Mononuclear cell (primary cell): ENCODE results near the gene ASB8. TPM values are rescaled to one million over a fixed set of nuclear protein-coding genes. Genes with fewer than 3 reads are reported as not detected.

Experiments
- H3K27me3 ChIP-seq: 2 replicates; pipeline ENCODE4 v1.6.0; 2011; ENCODE audit warnings: low read length, control low read depth; ENCODE audit not compliant: insufficient read depth
- H3K4me1 ChIP-seq: 2 replicates; pipeline ENCODE4 v1.5.1; 2011; ENCODE audit warnings: mild to moderate bottlenecking, low read length, control low read depth; ENCODE audit not compliant: insufficient read depth
- H3K4me3 ChIP-seq: 2 replicates; pipeline ENCODE4 v1.5.1; 2011; ENCODE audit warnings: mild to moderate bottlenecking, low read length, moderate library complexity
- H3K9me3 ChIP-seq: 2 replicates; pipeline ENCODE4 v1.5.1; 2011; ENCODE audit warnings: low read depth, mild to moderate bottlenecking, control low read depth, low read length
- total RNA-seq: library from RNA; depleted of rRNA; stranded (reverse); fragments of >200 nt; gene quantifications from one replicate; pipeline ENCODE4 v1.2.3, GENCODE V29; 2012

ASB8 gene
- total RNA-seq, 1 donor: 47.3 TPM

- no peak overlapping the region for H3K4me3 ChIP-seq
- H3K9me3 ChIP-seq: no peaks in the 10 kb centered on the region
- H3K27me3 ChIP-seq: peaks cover 40% of the 10 kb centered on the region
- H3K4me1 ChIP-seq: peaks cover 2% of the 10 kb centered on the region
Measured at GRCh38 chr12:48189331-48190125, 32.2 kb upstream of the ASB8 start.

GRCh38 chr12:48187916-48188695 is 30.8 kb upstream of the ASB8 start:
- Histone ChIP-seq H3K27me3 (peaks cover 34% of the 10 kb centered on the region), H3K9me3 (no peaks in the 10 kb centered on the region), H3K4me1 (peaks cover 9% of the 10 kb centered on the region), H3K4me3 (no peak overlapping the region)

DNA sequence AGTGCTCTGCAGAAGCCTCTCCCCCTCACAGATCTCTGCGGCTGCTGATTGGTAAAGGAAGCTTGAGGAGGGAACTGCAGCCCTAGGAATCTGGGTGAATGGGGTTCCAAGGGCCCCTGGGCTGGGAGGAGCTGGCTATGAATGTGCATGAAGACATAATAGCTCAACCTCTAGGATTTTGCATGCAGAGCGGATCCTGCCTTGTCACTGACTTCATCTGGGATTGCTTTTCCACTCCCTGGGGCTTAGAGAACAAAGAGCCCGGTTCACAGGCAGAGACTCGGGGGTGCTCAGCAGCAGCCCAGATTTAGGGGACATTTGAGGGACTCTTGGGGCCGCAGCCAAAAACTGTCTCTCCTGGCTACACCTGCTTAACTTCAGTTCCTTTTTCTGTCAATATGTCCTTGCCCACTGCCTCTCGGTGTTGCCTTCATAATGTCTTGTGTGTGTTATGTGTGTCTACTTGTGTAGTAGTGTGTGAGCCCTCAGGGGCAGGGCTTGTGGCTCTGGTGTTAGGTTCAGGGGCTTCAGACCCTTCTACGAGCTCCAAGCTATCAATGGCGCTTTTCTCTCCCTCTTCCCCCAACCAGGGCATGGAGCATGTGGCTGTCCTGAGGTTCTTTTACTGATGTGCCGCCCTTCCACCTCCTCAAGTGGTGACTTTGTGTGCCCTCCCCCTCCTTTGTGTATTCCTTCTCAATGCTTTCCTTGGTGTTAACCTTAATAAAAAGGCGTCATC is 28.0 kb upstream of the ASB8 start:
- peaks cover 46% of the 10 kb centered on the region for H3K27me3 ChIP-seq
- H3K4me3 ChIP-seq: no peak overlapping the region
- H3K4me1 ChIP-seq: peaks cover 18% of the 10 kb centered on the region
- no peaks in the 10 kb centered on the region for H3K9me3 ChIP-seq

- H3K27me3 ChIP-seq: peaks cover 44% of the 10 kb centered on the region
- peaks cover 18% of the 10 kb centered on the region for H3K4me1 ChIP-seq
- H3K9me3 ChIP-seq: no peaks in the 10 kb centered on the region
- H3K4me3 ChIP-seq: no peak overlapping the region
Measured at GRCh38 chr12:48184549-48184922, 27.2 kb upstream of the ASB8 start.

DNA sequence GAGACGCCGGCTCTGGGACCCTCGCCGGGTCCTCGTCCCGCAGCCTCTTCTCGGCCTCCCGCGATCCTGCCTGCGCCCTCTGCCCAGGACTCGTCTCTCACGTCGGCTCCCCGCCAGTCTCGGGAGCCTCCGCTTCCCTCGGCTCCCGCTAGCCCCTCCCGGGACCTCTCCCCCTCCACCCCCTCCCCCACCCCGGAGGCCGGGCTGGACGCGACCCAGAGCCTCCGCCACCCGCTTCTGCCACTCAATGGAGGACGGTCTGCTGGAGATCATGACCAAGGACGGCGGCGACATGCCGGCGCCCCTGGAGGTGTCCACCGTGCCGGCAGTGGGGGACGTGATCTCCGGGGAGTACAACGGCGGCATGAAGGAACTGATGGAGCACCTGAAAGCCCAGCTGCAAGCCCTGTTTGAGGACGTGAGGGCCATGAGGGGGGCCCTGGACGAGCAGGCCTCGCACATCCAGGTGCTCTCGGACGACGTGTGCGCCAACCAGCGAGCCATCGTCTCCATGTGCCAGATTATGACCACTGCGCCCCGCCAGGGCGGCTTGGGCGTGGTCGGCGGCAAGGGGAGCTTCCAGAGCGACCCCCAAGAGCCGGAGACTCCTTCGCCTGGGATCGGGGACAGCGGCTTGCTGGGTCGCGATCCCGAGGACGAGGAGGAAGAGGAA is 26.7 kb upstream of the ASB8 start:
- Histone ChIP-seq H3K9me3 (no peaks in the 10 kb centered on the region), H3K4me1 (peaks cover 18% of the 10 kb centered on the region), H3K27me3 (peaks cover 44% of the 10 kb centered on the region), H3K4me3 (peak overlapping the region; percentile 70)

DNA sequence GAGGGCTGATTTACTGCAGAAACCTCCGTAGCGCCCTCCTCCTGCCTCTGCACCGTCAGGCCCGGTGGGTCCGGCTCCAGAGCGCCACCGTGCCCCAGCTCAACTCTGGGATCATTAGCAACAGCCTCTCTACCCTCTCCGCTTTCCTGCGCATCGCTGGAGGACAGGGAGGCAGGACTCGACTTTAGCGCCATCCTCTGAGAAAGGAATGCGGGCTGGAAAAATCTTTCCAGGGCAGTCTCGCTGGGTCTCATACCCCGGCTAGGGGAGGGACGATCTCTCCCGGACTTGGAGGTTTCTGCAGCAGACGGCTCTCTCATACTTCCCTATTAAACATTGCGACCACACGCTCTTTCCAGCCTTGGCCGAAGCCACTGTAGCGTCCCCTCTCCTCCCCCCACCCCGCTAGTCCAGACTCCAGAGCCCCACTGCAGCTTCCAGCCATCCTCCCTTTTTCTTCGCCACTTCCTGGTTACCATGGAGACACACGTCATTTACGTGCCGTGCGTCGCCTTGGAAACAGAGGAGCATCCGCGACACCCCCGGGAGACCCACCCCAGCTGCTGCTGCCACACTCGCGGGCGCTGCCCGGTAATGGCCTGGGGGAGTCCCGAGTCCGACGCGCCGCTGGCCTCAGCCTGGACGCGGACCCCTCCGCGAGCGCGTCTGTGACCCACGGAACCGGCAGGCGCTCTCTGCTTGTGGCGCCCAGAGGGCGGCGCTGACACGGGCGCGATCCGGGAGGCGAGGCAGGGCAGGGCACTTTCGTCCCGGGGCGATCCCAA is 26.0 kb upstream of the ASB8 start, which contains the start of gene CCDC184:
TSS of gene CCDC184 (plus strand) at position 554 of the 785 bp plus-strand sequence. CDS start 479 bp downstream, outside the sequence.
- Histone ChIP-seq H3K27me3 (peaks cover 50% of the 10 kb centered on the region), H3K9me3 (no peaks in the 10 kb centered on the region), H3K4me1 (peaks cover 18% of the 10 kb centered on the region), H3K4me3 (peak within 1 kb of the TSS; percentile 70)

GRCh38 chr12:48182631-48183030 is 25.3 kb upstream of the ASB8 start:
- Histone ChIP-seq H3K27me3 (peaks cover 57% of the 10 kb centered on the region), H3K4me3 (peak overlapping the region; percentile 70), H3K9me3 (no peaks in the 10 kb centered on the region), H3K4me1 (peaks cover 18% of the 10 kb centered on the region)

DNA sequence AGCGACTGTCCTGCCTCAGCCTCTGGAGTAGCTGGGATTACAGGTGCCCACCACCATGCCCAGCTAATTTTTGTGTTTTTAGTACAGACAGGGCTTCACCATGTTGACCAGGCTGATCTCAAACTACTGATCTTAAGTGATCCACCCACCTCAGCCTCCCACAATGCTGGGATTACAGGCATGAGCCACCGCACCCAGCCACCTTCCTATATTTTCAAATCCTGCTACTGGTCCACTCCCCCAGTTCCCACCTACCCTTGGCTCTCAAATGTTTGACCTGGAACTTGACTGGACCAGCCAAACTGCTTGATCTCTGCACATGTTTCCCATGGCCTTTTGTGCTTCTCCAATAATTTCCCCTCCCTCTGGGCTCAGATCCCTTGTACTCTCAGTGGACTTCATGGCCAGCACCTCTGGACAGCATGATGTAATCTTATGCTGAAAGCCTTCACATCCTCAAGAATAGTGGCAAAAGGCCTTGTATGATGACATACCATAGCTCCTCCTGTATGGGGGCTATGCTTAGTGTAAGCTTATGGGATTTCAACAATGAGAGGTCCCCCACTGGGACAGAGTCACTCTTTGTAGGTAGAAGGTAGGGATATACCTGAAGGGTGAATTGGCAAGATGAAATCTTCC is 23.7 kb upstream of the ASB8 start:
- peaks cover 18% of the 10 kb centered on the region for H3K4me1 ChIP-seq
- no peak overlapping the region for H3K4me3 ChIP-seq
- H3K27me3 ChIP-seq: peaks cover 61% of the 10 kb centered on the region

DNA sequence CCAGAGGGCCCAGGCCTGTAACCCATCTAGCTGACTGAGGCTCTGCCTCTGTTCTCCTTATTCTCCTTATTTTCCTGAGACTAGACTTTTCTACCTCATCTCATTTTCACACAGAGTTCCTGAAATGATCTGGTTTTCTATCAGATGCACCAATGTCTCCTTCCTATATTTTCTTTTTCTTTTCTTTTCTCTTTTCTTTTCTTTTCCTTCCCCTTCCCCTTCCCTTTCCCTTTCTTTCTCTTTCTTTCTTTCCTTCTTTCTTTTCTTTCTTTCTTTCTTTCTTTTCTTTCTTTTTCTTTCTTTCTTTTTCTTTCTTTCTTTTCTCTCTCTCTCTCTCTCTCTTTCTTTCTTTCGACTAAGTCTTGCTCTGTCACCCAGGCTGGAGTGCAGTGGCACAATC is 23.1 kb upstream of the ASB8 start:
- Histone ChIP-seq H3K27me3 (peaks cover 55% of the 10 kb centered on the region), H3K4me1 (peaks cover 18% of the 10 kb centered on the region), H3K9me3 (no peaks in the 10 kb centered on the region), H3K4me3 (no peak overlapping the region)

More for the DNA sequence above, 23.7 kb upstream of the ASB8 start:
- no peaks in the 10 kb centered on the region for H3K9me3 ChIP-seq

DNA sequence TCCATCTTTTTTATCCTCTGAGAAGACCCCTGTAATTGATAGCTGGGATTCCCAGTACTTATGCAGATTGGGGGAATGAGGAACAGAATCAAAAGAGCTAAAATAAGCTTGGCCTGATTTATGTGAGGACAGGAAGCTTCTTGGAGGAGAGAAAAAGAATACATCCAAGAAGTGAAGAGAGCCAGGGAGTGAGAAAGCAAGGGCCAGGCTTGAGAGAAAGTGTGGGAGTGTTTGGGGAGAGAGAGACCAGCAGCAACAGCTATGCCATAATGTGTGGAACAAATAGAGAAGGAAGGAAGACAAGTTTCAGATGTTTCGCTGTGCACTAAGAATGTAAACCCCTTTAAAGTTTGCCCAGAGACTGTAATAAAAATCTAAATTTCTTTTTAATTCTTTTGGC is 22.2 kb upstream of the ASB8 start:
- H3K4me1 ChIP-seq: peaks cover 15% of the 10 kb centered on the region
- H3K4me3 ChIP-seq: no peak overlapping the region

DNA sequence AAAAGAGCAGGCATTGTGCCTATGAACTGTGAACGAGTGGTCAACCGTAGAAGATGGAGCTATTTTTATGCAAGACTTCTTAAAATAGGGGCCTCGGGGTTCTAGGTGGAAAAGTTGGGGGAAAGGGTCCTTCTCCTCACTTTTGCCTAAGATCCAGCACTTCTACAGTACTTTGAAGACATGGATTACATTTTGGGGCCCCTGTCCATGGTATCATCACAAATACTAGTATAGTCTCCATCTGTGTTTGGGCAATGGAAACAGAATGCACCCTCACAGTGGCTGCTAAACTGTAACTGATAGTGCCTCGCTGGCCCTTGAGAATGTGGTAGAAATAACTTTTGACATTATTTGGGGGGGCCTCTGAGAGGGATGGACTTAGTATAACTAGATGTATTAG is 20.7 kb upstream of the ASB8 start:
- no peaks in the 10 kb centered on the region for H3K9me3 ChIP-seq
- H3K27me3 ChIP-seq: peaks cover 37% of the 10 kb centered on the region
- peaks cover 8% of the 10 kb centered on the region for H3K4me1 ChIP-seq
- H3K4me3 ChIP-seq: no peak overlapping the region

More for the DNA sequence above, 22.2 kb upstream of the ASB8 start:
- H3K27me3 ChIP-seq: peaks cover 45% of the 10 kb centered on the region
- no peaks in the 10 kb centered on the region for H3K9me3 ChIP-seq

DNA sequence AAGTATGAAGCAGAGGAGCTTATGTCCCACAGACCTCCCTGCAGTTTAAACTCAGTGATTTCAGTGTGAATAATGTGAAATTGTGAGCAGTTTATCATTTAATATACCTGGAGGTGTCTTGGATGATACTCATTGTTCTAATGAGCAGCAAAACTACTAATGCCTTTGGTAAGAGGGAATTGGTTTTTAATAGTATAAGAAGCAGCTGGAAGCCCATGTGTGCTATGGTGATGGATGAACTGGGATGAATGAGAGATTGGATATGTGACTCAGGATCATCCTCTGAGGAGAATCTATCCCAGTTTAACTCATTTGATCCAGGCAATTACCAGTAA is 19.1 kb upstream of the ASB8 start:
- H3K9me3 ChIP-seq: no peaks in the 10 kb centered on the region
- no peaks in the 10 kb centered on the region for H3K4me1 ChIP-seq
- H3K4me3 ChIP-seq: no peak overlapping the region
- peaks cover 27% of the 10 kb centered on the region for H3K27me3 ChIP-seq

GRCh38 chr12:48175613-48176416 is 18.5 kb upstream of the ASB8 start:
- H3K9me3 ChIP-seq: no peaks in the 10 kb centered on the region
- H3K4me3 ChIP-seq: no peak overlapping the region
- no peaks in the 10 kb centered on the region for H3K4me1 ChIP-seq
- peaks cover 23% of the 10 kb centered on the region for H3K27me3 ChIP-seq
